Neural cell (in vitro differentiated cells): ENCODE measurements around the gene ARHGAP27.

ENCODE experiments used
- CTCF ChIP-seq: fragments of 450-650 bp; IDR thresholded peaks from 2 replicates; pipeline ENCODE4 v1.5.1; 2014; ENCODE audit warnings: antibody characterized with exemption, mild to moderate bottlenecking, moderate library complexity; ENCODE audit not compliant: poor library complexity, severe bottlenecking
- RAD21 ChIP-seq: fragments of 450-650 bp; conservative IDR thresholded peaks from 2 replicates; pipeline ENCODE4 v1.6.1; 2014; ENCODE audit warnings: antibody characterized with exemption, mild to moderate bottlenecking, moderate library complexity
- REST ChIP-seq: IDR thresholded peaks from 2 replicates; pipeline ENCODE4 v1.6.1; 2012; ENCODE audit warnings: borderline replicate concordance

- TF ChIP-seq CTCF = no peak
- TF ChIP-seq REST = no peak
- TF ChIP-seq RAD21 = no peak
Observed at GRCh38 chr17:45376171-45377005, 56.3 kb downstream of the ARHGAP27 start.
